ENCODE data around the gene CLIP4. TPM values are rescaled to one million over a fixed set of nuclear protein-coding genes. Genes with fewer than 3 reads are reported as not detected.

Gene CLIP4
- total RNA-seq, 5 donors from 2014 or later (not counting 1 experiment from before 2014, with no cell fraction given): 38.4 to 54.2 (median 47.7) TPM

DNA sequence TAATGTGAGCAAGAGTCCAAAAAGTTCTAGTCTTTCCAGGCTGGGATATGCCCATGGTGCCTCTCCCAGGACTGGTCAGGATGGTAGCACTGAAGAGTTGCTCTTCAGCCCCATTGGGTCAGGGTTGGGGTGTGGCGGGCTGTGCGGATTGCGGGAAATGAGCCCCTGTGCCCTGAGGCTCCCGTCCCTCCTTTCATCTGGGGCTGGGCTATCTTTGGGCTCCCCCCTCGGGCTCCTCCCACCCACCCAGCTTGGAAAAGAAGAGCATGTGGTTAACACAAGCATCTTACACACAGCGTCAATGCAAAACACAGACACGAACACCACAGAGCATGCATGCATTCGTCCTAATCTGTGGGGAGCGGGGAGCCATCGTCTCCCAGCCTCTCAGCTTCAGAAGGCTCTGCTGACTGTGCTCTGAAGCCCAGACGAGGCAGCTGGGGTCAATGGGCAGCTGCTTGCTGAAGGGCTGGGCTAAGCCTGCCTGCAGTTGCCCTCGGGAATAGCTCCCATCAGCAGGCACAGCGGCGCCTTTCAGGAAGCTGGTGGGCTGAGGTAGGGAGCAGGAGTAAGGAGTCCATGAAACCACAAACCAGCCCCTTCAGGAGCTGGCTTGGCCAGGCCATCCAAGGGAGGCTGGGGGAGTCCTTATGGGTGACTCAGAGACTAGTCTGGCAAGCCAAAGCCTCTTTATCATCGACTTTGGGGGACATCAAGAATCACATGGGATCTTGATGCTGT, 112.9 kb downstream of the CLIP4 start:
- peaks cover 16 to 40% of the 10 kb centered on the region in 2 donors for H3K27me3 Mint-ChIP-seq
- 59% methylated on average over 5 of the region's 15 CpGs for WGBS (ENCODE audit: insufficient coverage)
- no peaks in the 10 kb centered on the region for H3K36me3 Mint-ChIP-seq
- no peak for DNase-seq
- no peak overlapping the region for H3K4me3 ChIP-seq (ENCODE audit: control insufficient read depth in 1 of 2, extremely low read depth in 1 of 2, low read length in 1 of 2)
- H3K4me1 Mint-ChIP-seq: no peaks in the 10 kb centered on the region
- ATAC-seq (replicated peaks in 1 of 4): no peak
- no peaks in the 10 kb centered on the region for H3K9me3 Mint-ChIP-seq
- CTCF ChIA-PET: no interaction called here
- no peak overlapping the region for H3K4me3 Mint-ChIP-seq
- H3K4me1 ChIP-seq (ENCODE audit: control insufficient read depth in 1 of 2, extremely low read depth in 1 of 2, insufficient read depth in 2 of 2, low read length in 2 of 2): no peaks in the 10 kb centered on the region
- peaks cover 0 to 42% of the 10 kb centered on the region in 2 experiments for H3K27me3 ChIP-seq (replicated peaks in 1 of 2; ENCODE audit: control insufficient read depth in 2 of 2, extremely low read depth in 1 of 2, insufficient read depth in 2 of 2, low read length in 1 of 2)
- H3K27ac ChIP-seq (ENCODE audit: low read length): no peak overlapping the region
- no peak overlapping the region for H3K27ac Mint-ChIP-seq
- H3K9me3 ChIP-seq: no peaks in the 10 kb centered on the region
- no peaks in the 10 kb centered on the region for H3K36me3 ChIP-seq (ENCODE audit: control insufficient read depth in 2 of 2, extremely low read depth in 1 of 2, insufficient read depth in 1 of 2, low read length in 1 of 2)
- POLR2A ChIA-PET: interaction anchor here in 1 of 2 donors (0.6 kb wide), 1 partner anchor 235 kb away, joined by 5 read pairs; no protein-coding TSS in a partner anchor

DNA sequence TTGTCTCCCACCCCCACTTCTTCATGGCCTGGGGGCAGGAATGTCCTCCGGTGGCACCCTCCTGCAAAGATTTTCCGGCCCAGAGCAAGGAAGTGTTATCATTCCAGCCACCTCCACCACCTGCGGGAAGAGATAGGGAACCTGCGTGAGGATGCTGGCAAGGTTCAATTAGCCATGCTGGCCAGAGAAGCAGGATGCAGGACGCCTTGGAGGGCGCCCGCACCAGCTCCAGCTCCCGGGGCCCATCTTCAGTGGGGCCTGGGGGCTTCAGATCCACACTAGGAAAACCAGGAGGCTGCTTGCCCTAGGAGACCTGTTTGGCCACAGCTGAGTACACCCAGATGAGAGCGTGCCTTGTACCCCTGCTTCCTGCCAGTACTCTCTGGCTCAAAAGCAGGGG, 113.7 kb downstream of the CLIP4 start:
- 66% methylated on average over 8 of the region's 9 CpGs for WGBS (ENCODE audit: insufficient coverage)
- H3K9me3 Mint-ChIP-seq: no peaks in the 10 kb centered on the region
- H3K27ac Mint-ChIP-seq: no peak overlapping the region
- peaks cover 22 to 43% of the 10 kb centered on the region in 2 donors for H3K27me3 Mint-ChIP-seq
- no peaks in the 10 kb centered on the region for H3K9me3 ChIP-seq
- DNase-seq (no peak), ATAC-seq (replicated peaks in 1 of 4) (no peak)
- no peak overlapping the region for H3K27ac ChIP-seq (ENCODE audit: low read length)
- H3K36me3 ChIP-seq (ENCODE audit: control insufficient read depth in 2 of 2, extremely low read depth in 1 of 2, insufficient read depth in 1 of 2, low read length in 1 of 2): no peaks in the 10 kb centered on the region
- H3K4me1 ChIP-seq (ENCODE audit: control insufficient read depth in 1 of 2, extremely low read depth in 1 of 2, insufficient read depth in 2 of 2, low read length in 2 of 2): no peaks in the 10 kb centered on the region
- H3K36me3 Mint-ChIP-seq: no peaks in the 10 kb centered on the region
- H3K4me3 ChIP-seq (ENCODE audit: control insufficient read depth in 1 of 2, extremely low read depth in 1 of 2, low read length in 1 of 2): no peak overlapping the region
- ChIA-PET POLR2A (no interaction called here), CTCF (no interaction called here)
- H3K27me3 ChIP-seq (replicated peaks in 1 of 2; ENCODE audit: control insufficient read depth in 2 of 2, extremely low read depth in 1 of 2, insufficient read depth in 2 of 2, low read length in 1 of 2): peaks cover 0 to 42% of the 10 kb centered on the region in 2 experiments
- H3K4me3 Mint-ChIP-seq: no peak overlapping the region
- no peaks in the 10 kb centered on the region for H3K4me1 Mint-ChIP-seq

DNA sequence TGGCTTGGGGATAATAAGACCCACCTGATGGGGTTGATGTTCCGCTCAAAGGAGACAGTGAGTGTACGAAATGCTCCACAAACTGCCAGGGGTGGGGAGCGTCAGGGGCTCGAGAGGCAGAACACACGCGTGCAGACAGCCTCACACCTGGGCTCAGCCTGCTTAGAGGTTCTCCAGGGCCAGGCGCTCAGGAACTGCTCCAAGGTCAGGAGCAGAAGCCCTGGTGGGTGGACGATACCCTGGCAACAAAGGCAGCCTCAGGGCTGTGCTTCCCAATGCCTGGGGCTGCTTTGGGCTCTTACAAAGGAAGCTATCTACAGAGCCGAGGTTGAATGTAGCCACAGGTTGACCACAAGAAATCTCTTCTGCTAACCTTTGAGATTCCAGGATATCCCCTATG, 114.4 kb downstream of the CLIP4 start:
- Mint-ChIP-seq H3K36me3 (no peaks in the 10 kb centered on the region), H3K4me1 (no peaks in the 10 kb centered on the region), H3K27ac (no peak overlapping the region), H3K4me3 (no peak overlapping the region), H3K9me3 (no peaks in the 10 kb centered on the region), H3K27me3 (peaks cover 25 to 42% of the 10 kb centered on the region in 2 donors)
- ChIA-PET POLR2A (no interaction called here), CTCF (no interaction called here)
- DNase-seq: no peak
- no peak overlapping the region for H3K27ac ChIP-seq (ENCODE audit: low read length)
- H3K4me3 ChIP-seq (ENCODE audit: control insufficient read depth in 1 of 2, extremely low read depth in 1 of 2, low read length in 1 of 2): no peak overlapping the region
- ATAC-seq (replicated peaks in 1 of 4): no peak
- H3K4me1 ChIP-seq (ENCODE audit: control insufficient read depth in 1 of 2, extremely low read depth in 1 of 2, insufficient read depth in 2 of 2, low read length in 2 of 2): no peaks in the 10 kb centered on the region
- H3K27me3 ChIP-seq (replicated peaks in 1 of 2; ENCODE audit: control insufficient read depth in 2 of 2, extremely low read depth in 1 of 2, insufficient read depth in 2 of 2, low read length in 1 of 2): peaks cover 0 to 41% of the 10 kb centered on the region in 2 experiments
- H3K36me3 ChIP-seq (ENCODE audit: control insufficient read depth in 2 of 2, extremely low read depth in 1 of 2, insufficient read depth in 1 of 2, low read length in 1 of 2): no peaks in the 10 kb centered on the region
- WGBS (ENCODE audit: insufficient coverage): 74% methylated on average over 9 of the region's 9 CpGs
- H3K9me3 ChIP-seq: no peaks in the 10 kb centered on the region

DNA sequence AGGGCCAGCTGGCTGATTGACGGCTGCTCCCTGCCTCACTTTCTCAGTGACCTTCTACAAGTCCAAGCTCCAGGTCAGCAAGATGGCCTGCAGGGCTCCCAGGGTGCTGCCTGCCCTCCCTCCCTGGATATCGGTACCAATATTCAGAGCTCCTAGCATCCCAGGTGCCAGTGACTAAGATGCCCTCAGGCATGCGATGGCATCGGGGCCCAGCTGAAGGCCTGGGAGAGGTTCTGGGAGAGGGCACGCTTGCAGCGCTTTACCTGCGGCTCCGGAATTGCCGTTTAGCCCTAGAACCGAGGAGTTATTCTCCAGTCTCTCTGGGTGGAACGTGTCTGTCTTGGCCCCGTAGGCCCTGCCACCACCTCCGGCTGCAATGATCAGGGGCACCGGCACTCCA, 116.8 kb downstream of the CLIP4 start:
- Mint-ChIP-seq H3K27me3 (peaks cover 24 to 38% of the 10 kb centered on the region in 2 donors), H3K27ac (no peak overlapping the region), H3K4me3 (no peak overlapping the region), H3K4me1 (no peaks in the 10 kb centered on the region), H3K9me3 (no peaks in the 10 kb centered on the region), H3K36me3 (no peaks in the 10 kb centered on the region)
- Histone ChIP-seq H3K27ac (ENCODE audit: low read length) (no peak overlapping the region), H3K4me1 (ENCODE audit: control insufficient read depth in 1 of 2, extremely low read depth in 1 of 2, insufficient read depth in 2 of 2, low read length in 2 of 2) (no peaks in the 10 kb centered on the region), H3K36me3 (ENCODE audit: control insufficient read depth in 2 of 2, extremely low read depth in 1 of 2, insufficient read depth in 1 of 2, low read length in 1 of 2) (no peaks in the 10 kb centered on the region), H3K4me3 (ENCODE audit: control insufficient read depth in 1 of 2, extremely low read depth in 1 of 2, low read length in 1 of 2) (no peak overlapping the region), H3K9me3 (no peaks in the 10 kb centered on the region), H3K27me3 (replicated peaks in 1 of 2; ENCODE audit: control insufficient read depth in 2 of 2, extremely low read depth in 1 of 2, insufficient read depth in 2 of 2, low read length in 1 of 2) (peaks cover 0 to 35% of the 10 kb centered on the region in 2 experiments)
- ATAC-seq (replicated peaks in 1 of 4): no peak
- DNase-seq: no peak
- WGBS (ENCODE audit: insufficient coverage): 93% methylated on average over 12 of the region's 14 CpGs
- POLR2A ChIA-PET: no interaction called here
- CTCF ChIA-PET: no interaction called here

DNA sequence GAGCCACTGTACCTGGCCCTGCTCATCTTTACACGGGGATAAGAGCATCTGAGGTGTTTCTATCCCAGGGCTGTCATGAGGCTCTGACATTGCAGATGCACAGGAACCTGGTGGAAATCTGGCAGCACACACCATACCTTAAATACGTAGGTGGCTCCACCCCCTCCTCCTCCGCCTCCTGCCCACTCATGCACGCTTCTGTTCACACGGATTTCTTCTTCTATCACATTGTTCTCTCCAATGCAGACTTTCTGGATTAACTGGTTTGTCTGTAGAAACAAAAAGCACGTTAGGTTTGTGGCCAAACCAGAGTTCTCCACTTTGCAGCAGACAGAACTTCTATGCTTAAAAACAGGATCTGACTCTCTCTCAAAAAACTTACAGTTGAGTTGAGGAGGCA, 118.2 kb downstream of the CLIP4 start:
- Mint-ChIP-seq H3K9me3 (no peaks in the 10 kb centered on the region), H3K36me3 (no peaks in the 10 kb centered on the region), H3K4me3 (no peak overlapping the region), H3K27me3 (peaks cover 17 to 38% of the 10 kb centered on the region in 2 donors), H3K4me1 (no peaks in the 10 kb centered on the region), H3K27ac (no peak overlapping the region)
- Histone ChIP-seq H3K4me1 (ENCODE audit: control insufficient read depth in 1 of 2, extremely low read depth in 1 of 2, insufficient read depth in 2 of 2, low read length in 2 of 2) (no peaks in the 10 kb centered on the region), H3K9me3 (no peaks in the 10 kb centered on the region), H3K36me3 (ENCODE audit: control insufficient read depth in 2 of 2, extremely low read depth in 1 of 2, insufficient read depth in 1 of 2, low read length in 1 of 2) (no peaks in the 10 kb centered on the region), H3K4me3 (ENCODE audit: control insufficient read depth in 1 of 2, extremely low read depth in 1 of 2, low read length in 1 of 2) (no peak overlapping the region), H3K27ac (ENCODE audit: low read length) (no peak overlapping the region), H3K27me3 (replicated peaks in 1 of 2; ENCODE audit: control insufficient read depth in 2 of 2, extremely low read depth in 1 of 2, insufficient read depth in 2 of 2, low read length in 1 of 2) (peaks cover 0 to 22% of the 10 kb centered on the region in 2 experiments)
- WGBS (ENCODE audit: insufficient coverage): 70% methylated on average over 2 of the region's 6 CpGs
- ATAC-seq (replicated peaks in 1 of 4) (no peak), DNase-seq (no peak)
- ChIA-PET CTCF (no interaction called here), POLR2A (no interaction called here)

DNA sequence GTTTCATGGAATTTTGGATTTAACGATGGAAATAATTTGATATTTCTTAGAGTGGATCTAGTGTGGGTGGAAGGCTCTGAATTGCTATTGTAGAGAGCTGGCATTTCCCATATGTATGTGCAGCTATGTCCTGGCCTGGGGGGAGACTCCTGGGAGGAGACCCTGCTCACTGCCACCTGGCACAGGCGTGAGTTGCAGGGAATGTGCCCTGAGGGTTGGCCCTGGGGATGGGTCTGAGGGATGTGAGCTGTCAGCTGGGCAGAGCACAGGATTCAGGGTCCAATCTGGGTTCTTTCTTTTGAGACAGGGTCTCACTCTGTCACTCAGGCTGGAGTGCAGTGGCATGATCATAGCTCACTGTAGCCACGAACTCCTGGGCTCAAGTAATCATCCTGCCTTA, 120.2 kb downstream of the CLIP4 start:
- Mint-ChIP-seq H3K4me3 (no peak overlapping the region), H3K27ac (no peak overlapping the region), H3K9me3 (no peaks in the 10 kb centered on the region), H3K36me3 (no peaks in the 10 kb centered on the region), H3K27me3 (peaks cover 20 to 32% of the 10 kb centered on the region in 2 donors), H3K4me1 (no peaks in the 10 kb centered on the region)
- Histone ChIP-seq H3K9me3 (no peaks in the 10 kb centered on the region), H3K4me3 (ENCODE audit: control insufficient read depth in 1 of 2, extremely low read depth in 1 of 2, low read length in 1 of 2) (no peak overlapping the region), H3K27me3 (replicated peaks in 1 of 2; ENCODE audit: control insufficient read depth in 2 of 2, extremely low read depth in 1 of 2, insufficient read depth in 2 of 2, low read length in 1 of 2) (peaks cover 0 to 19% of the 10 kb centered on the region in 2 experiments), H3K4me1 (ENCODE audit: control insufficient read depth in 1 of 2, extremely low read depth in 1 of 2, insufficient read depth in 2 of 2, low read length in 2 of 2) (no peaks in the 10 kb centered on the region), H3K27ac (ENCODE audit: low read length) (no peak overlapping the region), H3K36me3 (ENCODE audit: control insufficient read depth in 2 of 2, extremely low read depth in 1 of 2, insufficient read depth in 1 of 2, low read length in 1 of 2) (no peaks in the 10 kb centered on the region)
- ChIA-PET CTCF (no interaction called here), POLR2A (interaction anchor here in 1 of 2 donors (0.6 kb wide), 1 partner anchor 105 kb away, joined by 4 read pairs; no protein-coding TSS in a partner anchor)
- WGBS (ENCODE audit: insufficient coverage): 66% methylated on average over 3 of the region's 3 CpGs
- DNase-seq: no peak
- ATAC-seq (replicated peaks in 1 of 4): no peak
